IPS-NIHi7 (cell line): ENCODE results near the gene ANAPC16.
"Not testable (repeated sequence)": the region's sequence is repeated elsewhere in the genome, so short reads cannot be mapped to it uniquely, and the experiment has no call there.

Experiments
- DNase-seq: peaks from one replicate; pipeline ENCODE4 v3.0.0; 2012; ENCODE audit warnings: mixed read lengths; ENCODE audit errors: extremely low spot score

The ANAPC16 gene

DNA sequence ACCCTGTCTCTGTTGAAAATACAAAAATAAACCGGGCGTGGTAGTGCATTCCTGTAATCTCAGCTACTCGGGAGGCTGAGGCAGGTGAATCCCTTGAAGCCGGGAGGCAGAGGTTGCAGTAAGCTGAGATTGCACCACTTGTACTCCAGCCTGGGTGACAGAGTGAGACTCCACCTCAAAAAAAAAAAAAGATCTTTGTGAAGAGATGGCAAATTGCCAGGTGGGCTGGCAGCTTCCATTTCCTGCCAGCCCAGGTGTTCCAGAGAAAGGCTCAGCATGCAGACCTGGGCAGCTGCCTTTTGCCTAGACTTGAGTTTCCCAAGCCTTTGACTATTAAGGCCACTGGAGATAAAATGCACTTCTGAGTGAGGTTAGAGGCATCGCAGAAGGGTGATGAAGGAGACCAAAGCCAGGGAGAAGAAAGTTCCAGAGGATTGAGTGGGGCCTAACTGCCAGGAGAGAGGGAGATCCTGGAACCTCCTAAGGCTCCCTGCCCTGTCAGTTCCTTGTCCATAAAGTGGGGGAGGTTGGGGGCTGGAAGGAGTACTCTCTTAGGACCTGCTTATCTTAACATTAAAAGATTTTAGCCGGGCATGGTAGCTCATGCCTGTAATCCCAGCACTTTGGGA is 47.9 kb downstream of the ANAPC16 start:
- DNase-seq = no peak

DNA sequence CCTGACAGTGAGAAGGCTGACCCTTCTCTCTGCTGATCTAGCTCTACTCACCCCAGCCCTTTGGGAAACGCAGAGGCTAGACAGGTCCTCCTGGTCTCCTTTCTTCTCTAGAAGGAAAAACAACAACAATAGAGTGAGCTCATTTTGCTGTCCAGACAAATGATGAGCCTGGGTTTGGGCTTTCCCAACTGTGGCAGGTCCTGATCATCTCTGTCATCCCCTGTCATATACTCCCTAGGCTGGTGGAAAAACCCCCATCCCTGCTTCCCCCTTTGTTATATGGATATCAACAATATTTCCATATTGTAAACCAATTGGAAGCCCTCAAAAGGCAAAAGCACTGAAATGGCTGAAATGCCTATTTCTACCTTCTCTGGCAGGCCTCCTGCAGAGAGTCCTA is 48.7 kb downstream of the ANAPC16 start:
- DNase-seq = no peak

DNA sequence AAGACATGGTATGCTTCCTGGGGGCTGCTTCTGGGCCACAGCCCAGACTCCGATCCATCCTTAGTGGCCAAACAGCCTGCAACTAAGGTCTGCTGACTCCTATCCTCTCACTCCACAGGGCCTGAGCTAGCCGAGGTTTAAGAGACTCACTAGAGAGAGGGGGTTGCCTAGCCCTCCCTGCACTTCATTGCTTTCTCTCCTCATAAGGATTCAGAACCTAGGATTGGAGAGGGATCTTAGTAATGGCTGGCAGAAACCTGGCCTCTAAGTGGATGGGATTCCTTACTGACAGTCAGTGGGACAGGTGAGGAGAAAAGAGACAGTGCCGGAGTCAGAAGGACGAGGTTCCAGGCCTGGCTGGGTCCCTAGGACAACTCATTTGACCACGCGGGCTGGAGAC is 49.7 kb downstream of the ANAPC16 start:
- no peak for DNase-seq

DNA sequence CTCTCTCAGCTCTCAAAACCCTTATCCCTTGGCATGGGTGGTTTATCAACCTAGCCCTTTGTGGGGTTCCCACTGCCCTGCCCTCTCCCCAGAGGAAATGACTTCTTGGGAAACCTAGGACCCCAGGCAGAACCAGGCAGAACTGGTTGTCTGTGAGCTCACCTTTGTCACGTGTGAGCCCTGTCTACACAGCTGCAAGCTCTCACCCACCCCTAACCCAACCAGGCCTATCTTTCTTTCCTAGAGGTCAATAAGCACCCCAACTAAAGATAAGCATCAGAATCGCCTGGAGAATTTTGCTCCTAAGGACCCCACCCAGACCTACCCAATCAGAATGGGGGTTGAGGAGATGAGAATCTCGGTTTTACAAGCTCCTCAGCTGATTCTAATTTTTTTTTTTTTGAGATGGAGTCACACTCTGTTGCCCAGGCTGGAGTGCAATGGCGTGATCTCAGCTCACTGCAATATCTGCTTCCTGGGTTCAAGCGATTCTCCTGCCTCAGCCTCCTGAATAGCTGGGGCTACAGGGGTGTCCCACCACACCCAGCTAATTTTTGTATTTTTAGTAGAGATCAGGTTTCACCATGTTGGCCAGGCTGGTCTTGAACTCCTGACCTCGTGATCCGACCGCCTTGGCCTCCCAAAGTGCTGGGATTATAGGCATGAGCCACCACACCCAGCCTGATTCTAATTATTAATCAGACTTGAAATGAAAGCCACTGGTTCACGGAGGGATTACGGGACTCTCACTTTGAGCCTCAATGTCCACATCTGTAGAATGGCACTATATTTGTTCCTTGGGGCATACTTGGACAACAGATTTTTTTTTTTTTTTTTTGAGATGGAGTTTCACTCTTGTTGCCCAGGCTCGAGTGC is 50.4 kb downstream of the ANAPC16 start:
- DNase-seq = no peak

DNA sequence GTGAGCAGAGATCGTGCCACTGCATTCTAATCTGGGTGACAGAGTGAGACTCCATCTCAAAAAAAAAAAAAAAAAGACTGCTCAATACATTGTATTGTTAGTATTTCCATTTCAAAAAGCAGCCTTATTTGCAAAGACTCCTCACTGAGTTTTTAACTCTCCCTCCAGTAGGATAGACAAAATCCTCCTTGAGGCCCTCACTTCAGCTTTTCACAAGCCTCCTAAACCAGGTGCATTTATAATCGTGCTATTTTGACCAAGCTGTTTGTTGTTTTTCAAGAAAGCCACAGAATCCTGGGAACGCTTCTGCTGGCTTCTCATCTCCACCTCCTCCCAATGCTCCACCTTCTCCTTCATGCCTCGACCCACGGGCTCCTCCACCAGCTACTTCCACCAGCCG is 51.6 kb downstream of the ANAPC16 start:
- DNase-seq = peak; percentile 15

DNA sequence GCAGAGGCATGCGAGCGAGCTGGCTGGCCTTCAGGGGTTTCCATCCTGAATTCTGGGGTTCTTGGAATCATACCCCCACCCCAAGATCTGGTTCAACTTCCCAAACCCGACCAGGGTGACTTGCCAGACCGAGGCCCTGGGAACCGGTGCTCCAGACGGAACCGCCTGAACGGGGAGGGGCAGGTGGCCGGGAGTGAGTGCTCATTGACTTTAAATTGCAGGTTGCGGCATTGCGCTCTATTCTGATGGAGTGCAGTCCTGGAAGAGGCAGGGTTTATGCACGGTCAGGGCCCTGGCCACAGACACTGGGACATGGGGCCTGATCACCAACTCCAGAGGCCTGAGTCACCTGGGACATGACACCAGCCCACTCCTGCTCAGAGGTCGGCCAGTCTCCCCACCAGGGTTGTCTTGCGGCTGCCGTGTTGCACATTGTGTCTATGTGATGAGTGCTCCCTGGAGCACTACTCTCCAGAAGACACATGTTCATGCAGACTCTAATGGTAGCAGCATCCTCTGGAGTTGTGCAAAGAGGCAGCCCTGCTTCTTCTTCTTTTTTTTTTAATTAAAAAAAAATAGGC is 52.1 kb downstream of the ANAPC16 start:
- DNase-seq = peak; percentile 11

DNA sequence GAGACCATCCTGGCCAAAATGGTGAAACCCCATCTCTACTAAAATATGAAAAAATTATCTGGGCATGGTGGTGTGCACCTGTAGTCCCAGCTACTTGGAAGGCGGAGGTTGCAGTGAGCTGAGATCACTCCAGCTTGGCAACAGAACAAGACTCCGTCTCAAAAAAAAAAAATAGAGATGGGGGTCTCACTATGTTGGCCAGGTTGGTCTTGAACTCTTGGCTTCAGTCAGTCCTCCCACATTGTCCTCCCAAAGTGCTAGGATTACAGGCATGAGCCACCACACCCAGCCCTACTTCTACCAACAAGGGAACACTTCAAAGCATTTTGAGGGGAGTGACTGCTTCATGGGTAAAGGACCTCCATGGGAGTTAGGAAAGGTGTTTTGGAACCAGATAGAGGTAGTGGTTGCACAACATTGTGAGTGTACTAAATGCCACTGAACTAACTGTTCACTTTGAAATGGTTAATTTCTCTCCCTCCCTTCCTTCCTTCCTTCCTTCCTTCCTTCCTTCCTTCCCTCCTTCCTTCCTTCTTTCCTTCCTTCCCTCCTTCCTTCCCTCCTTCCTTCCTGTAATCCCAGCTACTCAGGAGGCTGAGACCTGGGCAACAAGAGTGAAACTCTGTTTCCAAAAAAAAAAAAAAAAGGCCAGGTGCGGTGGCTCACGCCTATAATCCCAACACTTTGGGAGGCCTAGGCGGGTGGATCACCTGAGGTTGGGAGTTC is 52.8 kb downstream of the ANAPC16 start:
- DNase-seq = not testable (repeated sequence)

DNA sequence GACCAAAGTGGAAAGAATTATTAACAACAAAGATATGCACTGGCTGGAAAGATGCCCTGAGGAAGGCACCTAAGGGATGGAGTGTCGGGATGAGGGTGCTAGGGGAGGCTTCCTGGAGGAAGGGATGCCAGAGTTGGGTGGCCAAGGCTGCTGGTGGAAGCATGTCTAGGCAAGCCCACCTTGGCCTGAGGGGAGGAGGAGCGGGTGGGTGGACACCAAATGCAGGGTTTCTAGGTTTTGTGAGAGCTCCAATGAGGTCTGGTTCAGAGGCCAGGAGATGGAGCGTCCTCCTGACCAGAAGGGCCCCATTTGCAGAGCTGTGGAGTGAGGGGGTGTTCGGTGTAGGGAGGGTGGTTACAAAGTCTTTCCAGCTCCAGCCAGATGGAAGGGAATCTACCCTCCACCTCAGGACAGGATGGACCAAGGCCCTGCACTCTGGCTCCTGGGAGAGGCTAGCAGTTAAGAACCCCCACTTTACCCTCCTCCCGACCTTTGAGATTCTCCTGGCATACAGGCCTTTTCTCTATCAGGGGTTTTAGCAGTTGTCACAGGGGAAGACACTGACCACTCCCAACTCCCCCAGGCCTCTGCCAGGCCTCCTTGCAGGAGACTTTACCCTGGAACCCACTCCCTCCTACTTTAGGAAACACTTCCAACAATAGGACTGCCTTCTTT is 54.9 kb downstream of the ANAPC16 start:
- DNase-seq = no peak

DNA sequence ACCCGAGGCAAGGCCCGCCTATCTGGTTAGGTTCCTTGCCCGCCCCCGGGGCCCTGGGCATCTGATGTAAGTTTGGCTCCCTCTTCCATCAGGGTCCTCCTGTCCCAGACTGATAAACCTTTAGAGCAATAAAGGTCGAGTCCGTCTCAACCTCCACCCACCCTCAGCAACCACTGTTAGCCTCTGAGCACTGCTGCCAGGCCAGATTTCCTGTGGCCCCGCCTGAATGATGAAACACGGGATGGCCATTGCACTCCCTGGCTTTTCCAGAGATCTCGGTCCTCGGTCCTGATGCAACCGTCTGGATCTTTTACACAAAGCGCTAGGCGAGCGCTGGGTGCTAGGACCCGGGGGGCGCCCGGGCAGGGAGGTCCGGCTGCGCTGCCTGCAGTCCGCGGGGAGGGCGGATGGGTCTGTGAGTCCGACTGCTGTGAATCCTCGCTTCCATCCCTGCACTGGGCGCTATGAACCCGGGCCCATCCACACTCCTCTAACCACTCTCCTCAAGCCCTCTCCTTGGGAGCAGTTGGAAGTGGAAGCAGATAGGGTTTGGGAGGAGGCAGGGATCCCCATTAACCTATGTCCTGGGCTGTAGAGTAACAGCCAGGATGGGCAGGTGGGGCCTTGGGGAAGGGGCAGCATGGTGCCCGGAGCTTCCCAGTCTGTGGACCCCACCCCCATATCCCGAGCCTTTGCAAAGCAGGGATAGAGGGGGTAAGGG is 57.0 kb downstream of the ANAPC16 start:
- peak; percentile 86 for DNase-seq

DNA sequence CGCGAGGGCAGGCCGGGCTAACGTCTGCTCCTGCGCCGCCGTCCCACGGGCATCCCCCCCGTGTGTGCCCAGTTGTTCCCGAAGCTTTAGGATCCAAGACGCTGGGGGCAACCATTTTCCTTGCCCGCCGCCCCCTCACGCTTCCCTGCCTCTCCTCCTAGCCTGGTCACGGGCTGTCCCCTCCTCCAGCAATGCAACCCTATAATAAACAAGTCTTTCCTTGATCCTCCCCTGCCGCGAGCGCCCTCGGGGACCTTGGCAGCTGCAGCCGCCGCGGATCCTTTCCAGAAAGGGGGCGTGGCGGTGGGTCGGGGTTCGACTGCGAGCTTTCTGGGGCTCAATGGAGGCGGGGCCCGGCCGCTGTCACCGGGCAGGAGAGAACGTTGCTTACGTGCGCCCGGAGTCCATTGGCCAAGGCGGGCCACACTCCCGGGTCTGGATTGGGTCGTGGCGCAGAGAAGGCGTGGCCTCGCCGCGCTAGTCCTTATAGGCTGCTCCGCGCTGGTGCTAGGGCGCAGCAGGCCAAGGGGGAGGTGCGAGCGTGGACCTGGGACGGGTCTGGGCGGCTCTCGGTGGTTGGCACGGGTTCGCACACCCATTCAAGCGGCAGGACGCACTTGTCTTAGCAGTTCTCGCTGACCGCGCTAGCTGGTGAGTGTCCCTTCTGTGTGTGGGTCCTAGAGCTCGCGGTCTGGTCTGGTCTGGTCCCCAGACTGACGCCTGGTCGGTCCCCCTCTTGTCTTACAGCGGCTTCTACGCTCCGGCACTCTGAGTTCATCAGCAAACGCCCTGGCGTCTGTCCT is 57.8 kb downstream of the ANAPC16 start, which contains the start of gene DDIT4:
DDIT4 (plus strand) TSS at position 515 of the 803 bp plus-strand sequence. CDS start 293 bp downstream, outside the sequence.
- peak; percentile 98 for DNase-seq

DNA sequence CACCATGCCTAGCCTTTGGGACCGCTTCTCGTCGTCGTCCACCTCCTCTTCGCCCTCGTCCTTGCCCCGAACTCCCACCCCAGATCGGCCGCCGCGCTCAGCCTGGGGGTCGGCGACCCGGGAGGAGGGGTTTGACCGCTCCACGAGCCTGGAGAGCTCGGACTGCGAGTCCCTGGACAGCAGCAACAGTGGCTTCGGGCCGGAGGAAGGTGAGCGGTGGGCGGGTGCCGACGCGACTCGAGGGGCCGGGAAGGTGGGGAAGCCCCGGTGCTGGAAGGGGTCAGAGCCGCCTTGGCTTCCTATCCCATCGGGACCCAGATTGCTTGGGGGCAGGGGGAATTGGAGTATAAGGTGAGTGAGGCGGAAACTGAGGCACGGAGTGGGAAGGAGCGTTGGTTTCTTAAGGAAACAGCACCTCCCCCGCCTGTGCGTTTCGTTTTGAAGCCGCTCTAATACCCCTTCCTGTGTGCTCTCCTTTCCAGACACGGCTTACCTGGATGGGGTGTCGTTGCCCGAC is 58.5 kb downstream of the ANAPC16 start:
- no peak for DNase-seq

DNA sequence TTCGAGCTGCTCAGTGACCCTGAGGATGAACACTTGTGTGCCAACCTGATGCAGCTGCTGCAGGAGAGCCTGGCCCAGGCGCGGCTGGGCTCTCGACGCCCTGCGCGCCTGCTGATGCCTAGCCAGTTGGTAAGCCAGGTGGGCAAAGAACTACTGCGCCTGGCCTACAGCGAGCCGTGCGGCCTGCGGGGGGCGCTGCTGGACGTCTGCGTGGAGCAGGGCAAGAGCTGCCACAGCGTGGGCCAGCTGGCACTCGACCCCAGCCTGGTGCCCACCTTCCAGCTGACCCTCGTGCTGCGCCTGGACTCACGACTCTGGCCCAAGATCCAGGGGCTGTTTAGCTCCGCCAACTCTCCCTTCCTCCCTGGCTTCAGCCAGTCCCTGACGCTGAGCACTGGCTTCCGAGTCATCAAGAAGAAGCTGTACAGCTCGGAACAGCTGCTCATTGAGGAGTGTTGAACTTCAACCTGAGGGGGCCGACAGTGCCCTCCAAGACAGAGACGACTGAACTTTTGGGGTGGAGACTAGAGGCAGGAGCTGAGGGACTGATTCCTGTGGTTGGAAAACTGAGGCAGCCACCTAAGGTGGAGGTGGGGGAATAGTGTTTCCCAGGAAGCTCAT is 59.0 kb downstream of the ANAPC16 start:
- peak; percentile 71 for DNase-seq

DNA sequence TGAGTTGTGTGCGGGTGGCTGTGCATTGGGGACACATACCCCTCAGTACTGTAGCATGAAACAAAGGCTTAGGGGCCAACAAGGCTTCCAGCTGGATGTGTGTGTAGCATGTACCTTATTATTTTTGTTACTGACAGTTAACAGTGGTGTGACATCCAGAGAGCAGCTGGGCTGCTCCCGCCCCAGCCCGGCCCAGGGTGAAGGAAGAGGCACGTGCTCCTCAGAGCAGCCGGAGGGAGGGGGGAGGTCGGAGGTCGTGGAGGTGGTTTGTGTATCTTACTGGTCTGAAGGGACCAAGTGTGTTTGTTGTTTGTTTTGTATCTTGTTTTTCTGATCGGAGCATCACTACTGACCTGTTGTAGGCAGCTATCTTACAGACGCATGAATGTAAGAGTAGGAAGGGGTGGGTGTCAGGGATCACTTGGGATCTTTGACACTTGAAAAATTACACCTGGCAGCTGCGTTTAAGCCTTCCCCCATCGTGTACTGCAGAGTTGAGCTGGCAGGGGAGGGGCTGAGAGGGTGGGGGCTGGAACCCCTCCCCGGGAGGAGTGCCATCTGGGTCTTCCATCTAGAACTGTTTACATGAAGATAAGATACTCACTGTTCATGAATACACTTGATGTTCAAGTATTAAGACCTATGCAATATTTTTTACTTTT is 59.7 kb downstream of the ANAPC16 start:
- peak; percentile 7 for DNase-seq

DNA sequence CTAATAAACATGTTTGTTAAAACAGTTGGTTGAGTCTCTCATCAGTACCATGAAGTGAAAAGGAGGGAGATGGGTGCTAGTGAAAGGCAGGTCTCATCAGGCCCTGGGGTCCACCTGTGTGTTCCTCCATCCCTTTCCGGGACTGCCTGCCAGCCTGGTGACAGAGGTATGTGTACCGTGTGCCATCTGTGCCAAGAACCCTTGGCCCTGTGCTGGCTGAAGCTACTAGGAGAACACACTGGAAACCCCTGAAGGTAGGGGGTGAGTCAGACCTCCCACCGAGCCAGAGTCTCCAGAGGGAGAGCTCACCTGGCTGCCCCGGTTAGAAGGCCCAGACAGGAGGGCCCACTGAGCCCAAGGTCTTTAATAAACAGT is 60.2 kb downstream of the ANAPC16 start:
- peak; percentile 6 for DNase-seq

DNA sequence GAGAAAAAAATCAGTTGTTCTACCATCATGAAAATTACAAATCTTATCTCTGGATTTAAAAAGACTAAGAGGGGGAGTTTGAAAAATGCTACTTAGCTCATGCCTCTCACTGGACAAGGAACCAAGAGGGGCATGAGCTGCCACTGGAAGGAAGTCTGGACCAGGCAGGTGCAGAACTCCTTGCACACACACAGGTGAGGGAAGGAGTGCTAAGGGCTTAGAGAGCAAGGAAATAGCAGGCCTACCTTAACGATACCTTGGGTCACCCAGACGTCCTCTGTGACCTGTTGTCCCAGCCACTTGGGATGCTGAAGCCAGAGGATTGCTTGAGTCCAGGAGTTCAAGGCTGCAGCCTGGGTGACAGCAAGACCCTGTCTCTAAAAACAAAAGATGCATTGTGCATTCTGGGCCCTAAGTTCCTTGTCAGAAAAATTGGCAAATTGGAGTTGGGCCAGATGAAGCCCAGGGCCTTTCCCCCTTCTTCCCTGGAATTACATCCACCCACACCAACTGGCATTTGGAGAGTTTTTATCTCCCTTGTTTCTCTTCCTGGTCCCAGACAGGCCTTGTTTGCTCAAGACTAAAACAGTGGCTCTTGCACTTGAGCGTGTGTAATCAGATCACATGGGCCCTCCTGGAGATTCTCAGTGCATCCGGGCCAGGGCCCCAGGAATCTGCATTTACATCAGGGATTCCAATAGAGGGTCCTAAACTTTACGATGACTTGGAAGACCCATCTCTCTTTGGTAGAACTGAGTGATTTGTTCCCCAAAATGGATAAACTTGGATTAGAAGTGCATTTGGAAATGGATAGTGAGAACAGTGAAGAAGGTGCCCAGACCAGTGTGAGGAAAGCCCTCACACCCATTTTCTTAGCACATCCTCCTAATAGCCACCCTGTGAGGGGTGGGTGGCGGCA is 60.9 kb downstream of the ANAPC16 start:
- DNase-seq = peak; percentile 8

DNA sequence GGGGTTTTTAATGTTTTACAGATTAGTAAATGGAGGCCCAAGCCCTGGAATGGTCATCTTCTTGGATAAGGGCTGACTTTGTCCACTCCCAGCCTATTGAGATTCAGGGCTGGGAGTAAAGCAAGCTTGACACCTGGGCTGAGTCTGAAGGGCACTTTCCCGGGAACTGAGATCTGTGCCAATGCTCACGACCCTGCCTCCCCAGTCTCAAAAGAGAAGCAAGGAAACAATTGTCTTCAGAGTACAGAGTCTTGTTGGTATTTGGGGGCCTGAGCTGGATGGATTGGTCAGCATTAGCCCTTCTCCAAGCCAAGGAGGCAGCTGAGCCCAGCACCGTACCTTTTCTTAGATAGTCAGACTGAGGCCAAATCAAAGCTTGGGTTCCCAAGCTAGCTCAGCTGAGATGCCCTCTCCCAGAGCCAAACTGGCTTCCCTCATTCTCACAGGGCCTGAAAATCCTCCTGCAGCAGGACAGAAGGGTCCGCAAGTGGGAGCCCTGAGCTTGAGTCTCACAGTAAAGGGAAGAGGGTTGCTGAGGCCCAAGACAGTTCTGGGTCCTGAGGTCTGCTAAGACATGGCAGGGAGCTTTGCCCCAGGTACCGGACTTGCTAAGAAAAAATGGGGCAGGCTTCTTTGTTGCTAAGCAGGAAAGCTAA is 61.7 kb downstream of the ANAPC16 start:
- DNase-seq = peak; percentile 3

DNA sequence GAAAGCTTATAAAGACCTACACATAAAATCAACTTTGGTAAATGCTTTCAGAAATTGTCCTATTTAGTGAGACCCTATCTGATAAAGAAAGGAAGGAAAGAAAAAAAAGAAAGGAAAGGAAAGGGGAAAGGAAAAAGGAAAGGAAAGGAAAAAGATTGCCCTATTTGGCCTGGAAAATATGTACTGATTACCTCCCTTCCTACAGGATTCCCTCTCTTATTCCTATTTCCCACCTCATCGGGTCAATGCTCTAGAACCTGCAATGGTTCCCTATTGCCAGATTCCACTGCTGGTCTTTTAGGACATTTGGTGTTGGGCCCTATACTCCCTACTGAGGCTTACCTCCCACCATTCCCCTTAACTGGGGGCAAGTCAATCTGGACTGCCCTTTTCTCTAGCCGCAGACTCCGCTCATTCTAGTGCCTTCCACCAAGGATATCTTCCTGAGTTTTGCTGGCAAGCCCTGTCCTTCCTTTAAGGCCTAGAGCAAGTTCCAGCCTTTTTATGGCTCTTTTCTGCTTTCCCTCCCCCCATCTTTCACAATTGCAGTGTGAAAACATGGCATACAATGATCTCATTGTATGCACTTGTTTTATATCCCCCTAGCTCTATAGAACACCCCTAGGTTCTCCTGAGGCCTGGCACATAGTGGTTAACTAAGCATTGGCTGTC is 62.3 kb downstream of the ANAPC16 start:
- no peak for DNase-seq
